HEK293 (cell line): ENCODE measurements around the gene COL25A1.
A peak's percentile ranks its signal among the peaks of the same experiment; 100 is the strongest.

Source experiments
- CTCF ChIA-PET: fragments of 350-600 bp; formaldehyde crosslinking; extraction: SDS; loops from one replicate; lab custom pipeline; 2021; ENCODE audit warnings: antibody characterized with exemption; lab: Yijun Ruan, JAX
- POLR2A ChIA-PET: fragments of 300-600 bp; formaldehyde crosslinking; extraction: SDS; loops from one replicate; lab custom pipeline; 2020; ENCODE audit warnings: antibody characterized with exemption, inconsistent platforms; lab: Yijun Ruan, JAX
- H3K27ac ChIP-seq: fragments of 200-500 bp; sonication (Bioruptor generic); 2 replicates; pipeline ENCODE4 v1.5.1; 2014; ENCODE audit warnings: low read depth, low read length, control low read depth, inconsistent platforms; ENCODE audit errors: extremely low read depth
- H3K36me3 ChIP-seq, 2 experiments: fragments of 200-500 bp in 1 of 2; sonication (Bioruptor generic) in 1 of 2; 1 replicate in 1 of 2; 2 replicates in 1 of 2; pipeline ENCODE4 v1.5.1; 2014 to 2017; ENCODE audit warnings: inconsistent platforms in 2 of 2, low read length in 2 of 2; ENCODE audit not compliant: control insufficient read depth in 2 of 2, insufficient read depth in 1 of 2
- H3K4me1 ChIP-seq: fragments of 200-500 bp; sonication (Bioruptor generic); 2 replicates; pipeline ENCODE4 v1.5.1; 2014; ENCODE audit warnings: mild to moderate bottlenecking, low read length, inconsistent platforms; ENCODE audit not compliant: control insufficient read depth, insufficient read depth
- H3K4me3 ChIP-seq: 2 replicates; pipeline ENCODE4 v1.5.1; 2011; ENCODE audit warnings: low read depth, mild to moderate bottlenecking, control low read depth, low read length, moderate library complexity
- H3K9me3 ChIP-seq: fragments of 200-500 bp; sonication (Bioruptor generic); 2 replicates; pipeline ENCODE4 v1.5.1; 2014; ENCODE audit warnings: low read depth, low read length, inconsistent platforms; ENCODE audit not compliant: control insufficient read depth, insufficient read depth
- ATF2 ChIP-seq: fragments of 450-650 bp; formaldehyde crosslinking; IDR thresholded peaks from 2 replicates; pipeline ENCODE4 v1.5.1; 2016; ENCODE audit warnings: missing biosample characterization, missing genetic modification characterization, low read depth
- BCL11A ChIP-seq: fragments of 450-650 bp; formaldehyde crosslinking; IDR thresholded peaks from 2 replicates; pipeline ENCODE4 v1.5.1; 2016; ENCODE audit warnings: low read depth, missing biosample characterization, missing genetic modification characterization
- CTCF ChIP-seq: fragments of 450-650 bp; formaldehyde crosslinking; IDR thresholded peaks from 2 replicates; pipeline ENCODE4 v1.5.1; 2016; ENCODE audit warnings: missing biosample characterization, missing genetic modification characterization
- ELK4 ChIP-seq: IDR thresholded peaks from 2 replicates; pipeline ENCODE4 v1.6.1; 2011; ENCODE audit warnings: mild to moderate bottlenecking, low read depth, low read length, borderline replicate concordance
- GLI2 ChIP-seq: fragments of 450-650 bp; formaldehyde crosslinking; IDR thresholded peaks from 2 replicates; pipeline ENCODE4; 2017; ENCODE audit warnings: missing biosample characterization, missing genetic modification characterization, low read depth, borderline replicate concordance
- GLIS1 ChIP-seq: fragments of 450-650 bp; formaldehyde crosslinking; IDR thresholded peaks from 2 replicates; pipeline ENCODE4 v1.5.1; 2016; ENCODE audit warnings: missing biosample characterization, missing genetic modification characterization
- HOXA7 ChIP-seq: sonication (generic); formaldehyde crosslinking; IDR thresholded peaks from 2 replicates; pipeline ENCODE4 v1.8.1; 2022; ENCODE audit warnings: missing genetic modification reagents, borderline replicate concordance
- MZF1 ChIP-seq: fragments of 450-650 bp; formaldehyde crosslinking; IDR thresholded peaks from 2 replicates; pipeline ENCODE4 v1.5.1; 2017; ENCODE audit warnings: missing biosample characterization, missing genetic modification characterization, borderline replicate concordance
- TCF7L2 ChIP-seq: IDR thresholded peaks from 2 replicates; pipeline ENCODE4 v1.6.1; 2011; ENCODE audit warnings: low read depth, mild to moderate bottlenecking, inconsistent platforms, low read length, moderate library complexity, borderline replicate concordance
- ZBTB11 ChIP-seq: fragments of 450-650 bp; formaldehyde crosslinking; conservative IDR thresholded peaks from 2 replicates; pipeline ENCODE4 v1.5.1; 2016; ENCODE audit warnings: low read depth, missing biosample characterization, missing genetic modification characterization
- ZNF138 ChIP-seq: fragments of 450-650 bp; formaldehyde crosslinking; IDR thresholded peaks from 2 replicates; pipeline ENCODE4 v1.5.1; 2016; ENCODE audit warnings: missing biosample characterization, missing genetic modification characterization, borderline replicate concordance
- ZNF292 ChIP-seq: fragments of 450-650 bp; formaldehyde crosslinking; IDR thresholded peaks from 2 replicates; pipeline ENCODE4 v1.5.1; 2016; ENCODE audit warnings: low read depth, missing biosample characterization, missing genetic modification characterization, borderline replicate concordance
- ZNF501 ChIP-seq: fragments of 450-650 bp; formaldehyde crosslinking; IDR thresholded peaks from 2 replicates; pipeline ENCODE4 v1.5.1; 2016; ENCODE audit warnings: missing biosample characterization, missing genetic modification characterization
- ZNF626 ChIP-seq: fragments of 450-650 bp; sonication (Bioruptor Pico); formaldehyde crosslinking; IDR thresholded peaks from 2 replicates; pipeline ENCODE4 v1.5.1; 2018; ENCODE audit warnings: missing biosample characterization, missing genetic modification characterization, inconsistent platforms
- ZNF639 ChIP-seq: fragments of 450-650 bp; formaldehyde crosslinking; IDR thresholded peaks from 2 replicates; pipeline ENCODE4 v1.5.1; 2016; ENCODE audit warnings: missing biosample characterization, missing genetic modification characterization
- ZNF654 ChIP-seq: fragments of 450-650 bp; formaldehyde crosslinking; IDR thresholded peaks from 2 replicates; pipeline ENCODE4 v1.5.1; 2016; ENCODE audit warnings: low read depth, missing biosample characterization, missing genetic modification characterization

The COL25A1 gene

GRCh38 chr4:109295081-109295480, 7.4 kb downstream of the COL25A1 start (continued):
- no peak for TF ChIP-seq ZBTB11 (tag by site-specific recombination)
- TF ChIP-seq, all 188 proteins: peak for 0

- POLR2A ChIA-PET = no interaction called here
- TF ChIP-seq MZF1 (tag by site-specific recombination) = no peak
- TF ChIP-seq ATF2 = no peak
- TF ChIP-seq ZNF501 (tag by site-specific recombination) = no peak
- TF ChIP-seq ZNF626 = no peak
- no peak for TF ChIP-seq BCL11A (tag by site-specific recombination)
- TF ChIP-seq ZNF639 (tag by site-specific recombination) = no peak
- TF ChIP-seq GLIS1 (tag by site-specific recombination) = no peak
- no peak for TF ChIP-seq HOXA7 (CRISPR knock-in tag)
- no peak for TF ChIP-seq ELK4
- TF ChIP-seq GLI2 (tag by site-specific recombination) = no peak
- TF ChIP-seq ZNF292 = no peak
- TF ChIP-seq, all 188 proteins: peak for 0
- CTCF ChIA-PET = interaction anchor here (1.0 to 1.6 kb wide), 4 partner anchors 13 to 463 kb away, joined by 3 to 6 read pairs (median 4); no protein-coding TSS in a partner anchor
- Histone ChIP-seq H3K27ac (no peak overlapping the region), H3K4me1 (no peaks in the 10 kb centered on the region), H3K9me3 (no peaks in the 10 kb centered on the region), H3K4me3 (no peak overlapping the region), H3K36me3 (peaks cover 0 to under 1% of the 10 kb centered on the region in 2 experiments; a peak in 1 of 3 replicates)
These were observed 7.9 kb downstream of the COL25A1 start for GRCh38 chr4:109294468-109295020.

- Histone ChIP-seq H3K4me3 (no peak overlapping the region), H3K4me1 (no peaks in the 10 kb centered on the region), H3K9me3 (no peaks in the 10 kb centered on the region), H3K36me3 (no peaks in the 10 kb centered on the region), H3K27ac (no peak overlapping the region)
- TF ChIP-seq ZNF654 (peak; percentile 44), TCF7L2 (no peak), CTCF (tag by site-specific recombination) (no peak), ZNF138 (tag by site-specific recombination) (no peak)
- ChIA-PET POLR2A (no interaction called here), CTCF (interaction anchor here (0.7 to 1.6 kb wide), 6 partner anchors 12 to 462 kb away, joined by 3 to 6 read pairs (median 4); no protein-coding TSS in a partner anchor)
These were observed 8.5 kb downstream of the COL25A1 start for GRCh38 chr4:109294006-109294405.
